K562 (cell line): ENCODE measurements around the gene SNRNP70. TPM values are rescaled to one million over a fixed set of nuclear protein-coding genes. Genes with fewer than 3 reads are reported as not detected.

Experiments
- MECOM ChIP-seq: fragments of 250-450 bp; sonication (Bioruptor Pico); IDR thresholded peaks from 2 replicates; pipeline ENCODE4 v1.8.0; 2022; ENCODE audit warnings: inconsistent platforms
- NFIC ChIP-seq: fragments of 450-650 bp; IDR thresholded peaks from 2 replicates; pipeline ENCODE4 v1.6.1; 2017; ENCODE audit warnings: mild to moderate bottlenecking, inconsistent platforms
- NR3C1 ChIP-seq: sonication (generic); formaldehyde crosslinking; IDR thresholded peaks from 2 replicates; pipeline ENCODE4 v1.8.1; 2022; ENCODE audit warnings: missing genetic modification reagents
- POLR3G ChIP-seq: IDR thresholded peaks from 2 replicates; pipeline ENCODE4 v1.6.1; 2011; ENCODE audit not compliant: insufficient read length, insufficient replicate concordance; ENCODE audit errors: extremely low read depth
- RAD21 ChIP-seq, 2 experiments: fragments of 250-450 bp in 1 of 2; fragments of 450-650 bp in 1 of 2; sonication (Bioruptor Pico) in 1 of 2; formaldehyde crosslinking in 1 of 2; IDR thresholded peaks in 1 of 2; conservative IDR thresholded peaks in 1 of 2; 2 replicates each; pipeline versions ENCODE4 v1.4.0 to v1.8.0; 2020 to 2022; ENCODE audit warnings: mild to moderate bottlenecking in 2 of 2, moderate library complexity in 1 of 2
- ZNF232 ChIP-seq: sonication (generic); formaldehyde crosslinking; IDR thresholded peaks from 2 replicates; pipeline ENCODE4 v1.8.0; 2022; ENCODE audit warnings: mild to moderate bottlenecking, missing genetic modification reagents
- polyA plus RNA-seq, 8 experiments: library from polyadenylated mRNA; depleted of rRNA in 4 of 8; stranded (reverse) in 5 of 8; unstranded in 3 of 8; fragments of >200 nt; fragmentation: Nextera tagmentation in 2 of 8; fragmentation: Illumina TruSeq in 1 of 8; extraction: Ambion mirVana in 2 of 8; extraction: Trizol in 1 of 8; gene quantifications; 2 replicates each; pipeline versions ENCODE4 v1.2.1 to v1.2.3, GENCODE V29; 2011 to 2014; ENCODE audit warnings: inconsistent platforms in 1 of 8, missing spikeins in 1 of 8
- total RNA-seq, 7 experiments: library from RNA; depleted of rRNA in 6 of 7; stranded (reverse); fragments of >200 nt in 6 of 7; fragmentation: Illumina TruSeq in 2 of 7; extraction: Trizol in 2 of 7; gene quantifications; 2 replicates each; pipeline versions ENCODE4 v1.2.1 to v1.2.3, GENCODE V29; 2011 to 2021; ENCODE audit warnings: low replicate concordance in 1 of 7
- TF ChIP-seq, protein P1 (sequence below): sonication (generic); formaldehyde crosslinking; IDR thresholded peaks from 2 replicates; pipeline ENCODE4 v1.8.0; 2022; ENCODE audit warnings: missing genetic modification reagents, mild to moderate bottlenecking, borderline replicate concordance
- TF ChIP-seq, protein P2 (sequence below): sonication (generic); formaldehyde crosslinking; IDR thresholded peaks from 2 replicates; pipeline ENCODE4 v1.8.0; 2022; ENCODE audit warnings: mild to moderate bottlenecking, missing genetic modification reagents
- TF ChIP-seq, protein P3 (sequence below): fragments of 450-650 bp; IDR thresholded peaks from 2 replicates; pipeline ENCODE4 v1.6.1; 2017; ENCODE audit warnings: antibody characterized with exemption, mild to moderate bottlenecking
- TF ChIP-seq, protein P4 (sequence below): fragments of 450-650 bp; IDR thresholded peaks from 2 replicates; pipeline ENCODE4 v1.6.1; 2016
- TF ChIP-seq, protein P5 (sequence below): fragments of 450-650 bp; formaldehyde crosslinking; IDR thresholded peaks from 2 replicates; pipeline ENCODE4 v1.4.0; 2020; ENCODE audit warnings: mild to moderate bottlenecking, moderate library complexity
- TF ChIP-seq, protein P6 (sequence below): sonication (generic); formaldehyde crosslinking; IDR thresholded peaks from 2 replicates; pipeline ENCODE4 v1.8.0; 2022; ENCODE audit warnings: mild to moderate bottlenecking, missing genetic modification reagents

Gene SNRNP70
- total and polyA plus RNA-seq, 9 of the 15 experiments (the other 6 are each of a cell fraction or from before 2014, with no cell fraction given), result 2.8 to 496 (median 136) TPM

DNA sequence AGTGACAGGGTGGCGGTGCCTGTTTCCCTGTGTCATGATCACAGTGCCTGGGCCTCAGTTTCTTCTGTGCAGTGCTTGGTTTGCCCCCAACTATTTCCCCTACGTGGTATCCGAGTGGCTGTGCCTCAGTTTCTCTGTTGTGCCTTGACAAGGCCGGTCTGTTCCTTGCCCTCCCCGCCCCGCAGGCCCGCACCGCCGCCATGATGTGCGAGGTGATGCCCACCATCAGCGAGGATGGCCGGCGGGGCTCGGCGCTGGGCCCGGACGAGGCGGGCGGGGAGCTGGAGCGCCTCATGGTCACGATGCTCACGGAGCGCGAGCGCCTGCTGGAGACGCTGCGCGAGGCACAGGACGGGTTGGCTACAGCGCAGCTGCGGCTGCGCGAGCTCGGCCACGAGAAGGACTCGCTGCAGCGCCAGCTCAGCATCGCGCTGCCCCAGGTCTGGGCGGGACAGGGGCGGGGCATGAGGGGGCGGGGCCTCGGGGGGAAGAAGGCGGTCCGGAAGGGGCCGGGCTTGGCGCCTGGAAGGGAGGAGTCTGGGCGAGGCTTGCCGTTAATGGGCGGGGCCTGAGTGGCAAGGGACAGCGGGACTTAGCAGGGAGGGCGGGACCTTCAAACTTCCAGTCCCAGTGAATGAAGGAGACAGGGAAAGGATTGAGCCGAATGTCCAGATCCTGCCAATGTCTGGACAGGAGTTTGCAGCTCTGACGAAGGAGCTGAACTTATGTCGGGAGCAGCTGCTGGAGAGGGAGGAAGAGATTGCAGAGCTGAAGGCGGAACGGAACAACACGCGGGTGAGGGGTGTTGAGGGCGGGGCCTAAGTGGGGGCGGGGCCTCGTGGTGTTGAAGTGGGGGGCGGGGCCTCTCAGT is 42.7 kb downstream of the SNRNP70 start (continued):
- TF ChIP-seq, protein P1, sequence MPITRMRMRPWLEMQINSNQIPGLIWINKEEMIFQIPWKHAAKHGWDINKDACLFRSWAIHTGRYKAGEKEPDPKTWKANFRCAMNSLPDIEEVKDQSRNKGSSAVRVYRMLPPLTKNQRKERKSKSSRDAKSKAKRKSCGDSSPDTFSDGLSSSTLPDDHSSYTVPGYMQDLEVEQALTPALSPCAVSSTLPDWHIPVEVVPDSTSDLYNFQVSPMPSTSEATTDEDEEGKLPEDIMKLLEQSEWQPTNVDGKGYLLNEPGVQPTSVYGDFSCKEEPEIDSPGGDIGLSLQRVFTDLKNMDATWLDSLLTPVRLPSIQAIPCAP, result no peak
- TF ChIP-seq ZNF232, result 0 out of 2 replicates have a peak, but pooled peaks have one; percentile 72
- TF ChIP-seq, protein P2, sequence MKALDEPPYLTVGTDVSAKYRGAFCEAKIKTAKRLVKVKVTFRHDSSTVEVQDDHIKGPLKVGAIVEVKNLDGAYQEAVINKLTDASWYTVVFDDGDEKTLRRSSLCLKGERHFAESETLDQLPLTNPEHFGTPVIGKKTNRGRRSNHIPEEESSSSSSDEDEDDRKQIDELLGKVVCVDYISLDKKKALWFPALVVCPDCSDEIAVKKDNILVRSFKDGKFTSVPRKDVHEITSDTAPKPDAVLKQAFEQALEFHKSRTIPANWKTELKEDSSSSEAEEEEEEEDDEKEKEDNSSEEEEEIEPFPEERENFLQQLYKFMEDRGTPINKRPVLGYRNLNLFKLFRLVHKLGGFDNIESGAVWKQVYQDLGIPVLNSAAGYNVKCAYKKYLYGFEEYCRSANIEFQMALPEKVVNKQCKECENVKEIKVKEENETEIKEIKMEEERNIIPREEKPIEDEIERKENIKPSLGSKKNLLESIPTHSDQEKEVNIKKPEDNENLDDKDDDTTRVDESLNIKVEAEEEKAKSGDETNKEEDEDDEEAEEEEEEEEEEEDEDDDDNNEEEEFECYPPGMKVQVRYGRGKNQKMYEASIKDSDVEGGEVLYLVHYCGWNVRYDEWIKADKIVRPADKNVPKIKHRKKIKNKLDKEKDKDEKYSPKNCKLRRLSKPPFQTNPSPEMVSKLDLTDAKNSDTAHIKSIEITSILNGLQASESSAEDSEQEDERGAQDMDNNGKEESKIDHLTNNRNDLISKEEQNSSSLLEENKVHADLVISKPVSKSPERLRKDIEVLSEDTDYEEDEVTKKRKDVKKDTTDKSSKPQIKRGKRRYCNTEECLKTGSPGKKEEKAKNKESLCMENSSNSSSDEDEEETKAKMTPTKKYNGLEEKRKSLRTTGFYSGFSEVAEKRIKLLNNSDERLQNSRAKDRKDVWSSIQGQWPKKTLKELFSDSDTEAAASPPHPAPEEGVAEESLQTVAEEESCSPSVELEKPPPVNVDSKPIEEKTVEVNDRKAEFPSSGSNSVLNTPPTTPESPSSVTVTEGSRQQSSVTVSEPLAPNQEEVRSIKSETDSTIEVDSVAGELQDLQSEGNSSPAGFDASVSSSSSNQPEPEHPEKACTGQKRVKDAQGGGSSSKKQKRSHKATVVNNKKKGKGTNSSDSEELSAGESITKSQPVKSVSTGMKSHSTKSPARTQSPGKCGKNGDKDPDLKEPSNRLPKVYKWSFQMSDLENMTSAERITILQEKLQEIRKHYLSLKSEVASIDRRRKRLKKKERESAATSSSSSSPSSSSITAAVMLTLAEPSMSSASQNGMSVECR (CRISPR knock-in tag), result peak; percentile 83
- TF ChIP-seq, protein P3, sequence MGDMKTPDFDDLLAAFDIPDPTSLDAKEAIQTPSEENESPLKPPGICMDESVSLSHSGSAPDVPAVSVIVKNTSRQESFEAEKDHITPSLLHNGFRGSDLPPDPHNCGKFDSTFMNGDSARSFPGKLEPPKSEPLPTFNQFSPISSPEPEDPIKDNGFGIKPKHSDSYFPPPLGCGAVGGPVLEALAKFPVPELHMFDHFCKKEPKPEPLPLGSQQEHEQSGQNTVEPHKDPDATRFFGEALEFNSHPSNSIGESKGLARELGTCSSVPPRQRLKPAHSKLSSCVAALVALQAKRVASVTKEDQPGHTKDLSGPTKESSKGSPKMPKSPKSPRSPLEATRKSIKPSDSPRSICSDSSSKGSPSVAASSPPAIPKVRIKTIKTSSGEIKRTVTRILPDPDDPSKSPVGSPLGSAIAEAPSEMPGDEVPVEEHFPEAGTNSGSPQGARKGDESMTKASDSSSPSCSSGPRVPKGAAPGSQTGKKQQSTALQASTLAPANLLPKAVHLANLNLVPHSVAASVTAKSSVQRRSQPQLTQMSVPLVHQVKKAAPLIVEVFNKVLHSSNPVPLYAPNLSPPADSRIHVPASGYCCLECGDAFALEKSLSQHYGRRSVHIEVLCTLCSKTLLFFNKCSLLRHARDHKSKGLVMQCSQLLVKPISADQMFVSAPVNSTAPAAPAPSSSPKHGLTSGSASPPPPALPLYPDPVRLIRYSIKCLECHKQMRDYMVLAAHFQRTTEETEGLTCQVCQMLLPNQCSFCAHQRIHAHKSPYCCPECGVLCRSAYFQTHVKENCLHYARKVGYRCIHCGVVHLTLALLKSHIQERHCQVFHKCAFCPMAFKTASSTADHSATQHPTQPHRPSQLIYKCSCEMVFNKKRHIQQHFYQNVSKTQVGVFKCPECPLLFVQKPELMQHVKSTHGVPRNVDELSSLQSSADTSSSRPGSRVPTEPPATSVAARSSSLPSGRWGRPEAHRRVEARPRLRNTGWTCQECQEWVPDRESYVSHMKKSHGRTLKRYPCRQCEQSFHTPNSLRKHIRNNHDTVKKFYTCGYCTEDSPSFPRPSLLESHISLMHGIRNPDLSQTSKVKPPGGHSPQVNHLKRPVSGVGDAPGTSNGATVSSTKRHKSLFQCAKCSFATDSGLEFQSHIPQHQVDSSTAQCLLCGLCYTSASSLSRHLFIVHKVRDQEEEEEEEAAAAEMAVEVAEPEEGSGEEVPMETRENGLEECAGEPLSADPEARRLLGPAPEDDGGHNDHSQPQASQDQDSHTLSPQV, result peak; percentile 99
- peak; percentile 91; the same call in 1 of the 2 replicates for TF ChIP-seq NR3C1 (CRISPR knock-in tag)
- TF ChIP-seq, protein P4, sequence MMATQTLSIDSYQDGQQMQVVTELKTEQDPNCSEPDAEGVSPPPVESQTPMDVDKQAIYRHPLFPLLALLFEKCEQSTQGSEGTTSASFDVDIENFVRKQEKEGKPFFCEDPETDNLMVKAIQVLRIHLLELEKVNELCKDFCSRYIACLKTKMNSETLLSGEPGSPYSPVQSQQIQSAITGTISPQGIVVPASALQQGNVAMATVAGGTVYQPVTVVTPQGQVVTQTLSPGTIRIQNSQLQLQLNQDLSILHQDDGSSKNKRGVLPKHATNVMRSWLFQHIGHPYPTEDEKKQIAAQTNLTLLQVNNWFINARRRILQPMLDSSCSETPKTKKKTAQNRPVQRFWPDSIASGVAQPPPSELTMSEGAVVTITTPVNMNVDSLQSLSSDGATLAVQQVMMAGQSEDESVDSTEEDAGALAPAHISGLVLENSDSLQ, result peak; percentile 90
- TF ChIP-seq NFIC, result 0 out of 2 replicates have a peak, but pooled peaks have one; percentile 10
- no peak for TF ChIP-seq MECOM (CRISPR knock-in tag)
- no peak for TF ChIP-seq POLR3G
- TF ChIP-seq, protein P5, sequence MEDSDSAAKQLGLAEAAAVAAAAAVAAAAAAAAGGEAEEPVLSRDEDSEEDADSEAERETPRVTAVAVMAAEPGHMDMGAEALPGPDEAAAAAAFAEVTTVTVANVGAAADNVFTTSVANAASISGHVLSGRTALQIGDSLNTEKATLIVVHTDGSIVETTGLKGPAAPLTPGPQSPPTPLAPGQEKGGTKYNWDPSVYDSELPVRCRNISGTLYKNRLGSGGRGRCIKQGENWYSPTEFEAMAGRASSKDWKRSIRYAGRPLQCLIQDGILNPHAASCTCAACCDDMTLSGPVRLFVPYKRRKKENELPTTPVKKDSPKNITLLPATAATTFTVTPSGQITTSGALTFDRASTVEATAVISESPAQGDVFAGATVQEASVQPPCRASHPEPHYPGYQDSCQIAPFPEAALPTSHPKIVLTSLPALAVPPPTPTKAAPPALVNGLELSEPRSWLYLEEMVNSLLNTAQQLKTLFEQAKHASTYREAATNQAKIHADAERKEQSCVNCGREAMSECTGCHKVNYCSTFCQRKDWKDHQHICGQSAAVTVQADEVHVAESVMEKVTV (CRISPR knock-in tag), result no peak
- TF ChIP-seq, protein P6, sequence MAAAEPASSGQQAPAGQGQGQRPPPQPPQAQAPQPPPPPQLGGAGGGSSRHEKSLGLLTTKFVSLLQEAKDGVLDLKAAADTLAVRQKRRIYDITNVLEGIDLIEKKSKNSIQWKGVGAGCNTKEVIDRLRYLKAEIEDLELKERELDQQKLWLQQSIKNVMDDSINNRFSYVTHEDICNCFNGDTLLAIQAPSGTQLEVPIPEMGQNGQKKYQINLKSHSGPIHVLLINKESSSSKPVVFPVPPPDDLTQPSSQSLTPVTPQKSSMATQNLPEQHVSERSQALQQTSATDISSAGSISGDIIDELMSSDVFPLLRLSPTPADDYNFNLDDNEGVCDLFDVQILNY, result peak; percentile 83; the same call in 1 of the 2 replicates
- peak in 1 of 2 experiments; percentile 43; a peak in 2 of 4 replicates for TF ChIP-seq RAD21 (CRISPR knock-in tag; conservative IDR thresholded peaks at IDR 0.05 in 1 of 2, IDR thresholded peaks at IDR 0.05 in 1 of 2)
